ENCODE results near the gene SLC25A39.

Gene SLC25A39

GRCh38 chr17:44362949-44363612 is 38.5 kb upstream of the SLC25A39 start:
- in situ Hi-C loops (cut with MboI; ENCODE audit: low pct_unique_long_range_greater_than_20kb, low sequenced_read_pairs, unreplicated experiment) = no loop called here

GRCh38 chr17:44362459-44362948 is 37.9 kb upstream of the SLC25A39 start:
- in situ Hi-C loops (cut with MboI; ENCODE audit: low pct_unique_long_range_greater_than_20kb, low sequenced_read_pairs, unreplicated experiment) = no loop called here
- DNase-seq (ENCODE audit: low spot score) = no peak
- TF ChIP-seq, protein P1, sequence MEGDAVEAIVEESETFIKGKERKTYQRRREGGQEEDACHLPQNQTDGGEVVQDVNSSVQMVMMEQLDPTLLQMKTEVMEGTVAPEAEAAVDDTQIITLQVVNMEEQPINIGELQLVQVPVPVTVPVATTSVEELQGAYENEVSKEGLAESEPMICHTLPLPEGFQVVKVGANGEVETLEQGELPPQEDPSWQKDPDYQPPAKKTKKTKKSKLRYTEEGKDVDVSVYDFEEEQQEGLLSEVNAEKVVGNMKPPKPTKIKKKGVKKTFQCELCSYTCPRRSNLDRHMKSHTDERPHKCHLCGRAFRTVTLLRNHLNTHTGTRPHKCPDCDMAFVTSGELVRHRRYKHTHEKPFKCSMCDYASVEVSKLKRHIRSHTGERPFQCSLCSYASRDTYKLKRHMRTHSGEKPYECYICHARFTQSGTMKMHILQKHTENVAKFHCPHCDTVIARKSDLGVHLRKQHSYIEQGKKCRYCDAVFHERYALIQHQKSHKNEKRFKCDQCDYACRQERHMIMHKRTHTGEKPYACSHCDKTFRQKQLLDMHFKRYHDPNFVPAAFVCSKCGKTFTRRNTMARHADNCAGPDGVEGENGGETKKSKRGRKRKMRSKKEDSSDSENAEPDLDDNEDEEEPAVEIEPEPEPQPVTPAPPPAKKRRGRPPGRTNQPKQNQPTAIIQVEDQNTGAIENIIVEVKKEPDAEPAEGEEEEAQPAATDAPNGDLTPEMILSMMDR (IDR thresholded peaks at IDR 0.05; ENCODE audit: extremely low read depth, insufficient read depth, missing control alignments) = no peak

More at GRCh38 chr17:44362949-44363612, 38.5 kb upstream of the SLC25A39 start:
- TF ChIP-seq, protein P1 (IDR thresholded peaks at IDR 0.05; ENCODE audit: extremely low read depth, insufficient read depth, missing control alignments) = no peak
- DNase-seq (ENCODE audit: low spot score) = peak; percentile 79

DNA sequence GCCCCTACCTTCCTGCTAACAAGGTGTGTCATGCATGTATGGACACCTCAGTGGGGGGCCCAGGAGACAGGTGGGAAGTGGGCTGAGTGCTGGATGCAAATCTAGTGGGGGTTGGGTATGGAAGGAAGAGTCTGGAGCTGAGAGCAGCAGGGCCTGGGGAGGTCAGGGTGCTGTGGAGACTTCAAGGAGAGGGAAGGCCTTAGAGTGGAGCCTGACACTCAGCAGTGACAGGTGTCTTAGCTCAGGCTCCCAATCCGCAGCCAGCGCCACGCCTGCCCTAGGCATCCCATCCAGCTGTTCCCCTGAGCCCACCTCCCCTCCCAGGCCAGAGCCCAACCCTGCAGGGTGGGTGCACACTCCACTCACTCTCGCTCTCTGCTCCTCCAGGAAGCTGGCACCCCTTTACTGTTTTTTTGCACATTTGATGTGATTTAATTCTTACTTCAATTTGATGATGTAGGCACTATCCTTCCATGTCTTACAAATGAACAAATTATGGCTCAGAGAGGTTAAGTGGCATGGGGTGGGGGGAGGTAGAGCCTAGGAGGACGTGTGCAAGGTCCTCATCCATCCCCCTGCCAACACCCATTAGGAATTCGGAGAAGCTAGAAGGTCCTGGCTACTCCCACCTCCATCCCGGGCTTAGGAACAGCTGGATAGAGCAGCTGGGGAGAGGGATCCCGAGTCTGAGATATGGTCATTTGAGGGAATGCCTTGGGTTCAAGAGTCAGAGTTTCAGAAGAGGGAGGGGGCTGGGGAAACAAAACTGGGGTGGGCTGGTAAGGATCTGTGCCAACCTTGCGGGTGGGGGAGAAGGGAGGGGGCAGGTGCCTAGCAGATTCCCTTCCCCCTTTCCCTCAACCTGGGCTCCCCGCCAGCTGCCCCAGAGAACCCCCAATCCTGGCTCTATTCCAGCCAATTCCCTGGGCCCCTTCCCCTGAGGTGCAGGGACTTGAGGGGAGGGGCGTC is 37.0 kb upstream of the SLC25A39 start:
- TF ChIP-seq, protein P1 (IDR thresholded peaks at IDR 0.05; ENCODE audit: extremely low read depth, insufficient read depth, missing control alignments) = no peak
- in situ Hi-C loops (cut with MboI; ENCODE audit: low pct_unique_long_range_greater_than_20kb, low sequenced_read_pairs, unreplicated experiment) = no loop called here
- no peak for DNase-seq (ENCODE audit: low spot score)

- DNase-seq (ENCODE audit: low spot score) = no peak
- in situ Hi-C loops (cut with MboI; ENCODE audit: low pct_unique_long_range_greater_than_20kb, low sequenced_read_pairs, unreplicated experiment) = no loop called here
- TF ChIP-seq, protein P1 (IDR thresholded peaks at IDR 0.05; ENCODE audit: extremely low read depth, insufficient read depth, missing control alignments) = no peak
Observed at GRCh38 chr17:44360826-44361225, 36.2 kb upstream of the SLC25A39 start.

GRCh38 chr17:44360144-44360533 is 35.5 kb upstream of the SLC25A39 start:
- in situ Hi-C loops (cut with MboI; ENCODE audit: low pct_unique_long_range_greater_than_20kb, low sequenced_read_pairs, unreplicated experiment) = no loop called here
- TF ChIP-seq, protein P1 (IDR thresholded peaks at IDR 0.05; ENCODE audit: extremely low read depth, insufficient read depth, missing control alignments) = no peak
- DNase-seq (ENCODE audit: low spot score) = no peak

GRCh38 chr17:44359458-44360143 is 35.0 kb upstream of the SLC25A39 start:
- in situ Hi-C loops (cut with MboI; ENCODE audit: low pct_unique_long_range_greater_than_20kb, low sequenced_read_pairs, unreplicated experiment) = no loop called here
- DNase-seq (ENCODE audit: low spot score) = no peak
- TF ChIP-seq, protein P1 (IDR thresholded peaks at IDR 0.05; ENCODE audit: extremely low read depth, insufficient read depth, missing control alignments) = no peak
